HepG2 (cell line): ENCODE measurements around the gene ASXL1. TPM values are rescaled to one million over a fixed set of nuclear protein-coding genes. Genes with fewer than 3 reads are reported as not detected.

Experiments
- ATF4 ChIP-seq, 2 experiments: fragments of 450-650 bp in 1 of 2; sonication (generic) in 1 of 2; formaldehyde crosslinking; IDR thresholded peaks; 2 replicates each; pipeline versions ENCODE4 v1.5.0 to v1.8.0; 2020 to 2022; ENCODE audit warnings: mild to moderate bottlenecking in 1 of 2, missing genetic modification reagents in 1 of 2
- HDAC6 ChIP-seq: fragments of 200-600 bp; sonication (generic); IDR thresholded peaks from 2 replicates; pipeline ENCODE4 v1.7.0; 2017; ENCODE audit warnings: mild to moderate bottlenecking, antibody characterized with exemption, low read length, low read depth
- HIVEP1 ChIP-seq: sonication (generic); formaldehyde crosslinking; IDR thresholded peaks from 2 replicates; pipeline ENCODE4 v1.4.0; 2020; ENCODE audit warnings: mild to moderate bottlenecking, missing genetic modification reagents
- IKZF1 ChIP-seq: fragments of 450-650 bp; IDR thresholded peaks from 2 replicates; pipeline ENCODE4 v1.7.1; 2016
- JUND ChIP-seq: sonication (generic); formaldehyde crosslinking; IDR thresholded peaks from 2 replicates; pipeline ENCODE4 v1.8.0; 2022; ENCODE audit warnings: mild to moderate bottlenecking, missing genetic modification reagents
- KLF15 ChIP-seq: sonication (generic); formaldehyde crosslinking; IDR thresholded peaks from 2 replicates; pipeline ENCODE4 v1.8.1; 2023; ENCODE audit warnings: borderline replicate concordance, mild to moderate bottlenecking, inconsistent platforms, missing genetic modification reagents, mixed read lengths
- MATR3 ChIP-seq: sonication (generic); formaldehyde crosslinking; IDR thresholded peaks from 2 replicates; pipeline ENCODE4 v1.4.0; 2020; ENCODE audit warnings: missing genetic modification reagents
- MXD4 ChIP-seq: IDR thresholded peaks from 2 replicates; pipeline ENCODE4 v1.6.1; 2016; ENCODE audit warnings: mild to moderate bottlenecking, missing biosample characterization, missing genetic modification reagents
- NCOA5 ChIP-seq: sonication (generic); formaldehyde crosslinking; IDR thresholded peaks from 2 replicates; pipeline ENCODE4 v1.4.0; 2020; ENCODE audit warnings: missing genetic modification reagents
- NFE2L1 ChIP-seq: sonication (generic); formaldehyde crosslinking; IDR thresholded peaks from 2 replicates; pipeline ENCODE4 v1.4.0; 2020; ENCODE audit warnings: missing genetic modification reagents, mild to moderate bottlenecking, borderline replicate concordance
- PLRG1 ChIP-seq: fragments of 450-650 bp; conservative IDR thresholded peaks from 2 replicates; pipeline ENCODE4 v1.6.1; 2016
- POLR2G ChIP-seq: fragments of 200-400 bp; formaldehyde crosslinking; IDR thresholded peaks from 2 replicates; pipeline ENCODE4 v1.6.1; 2018; ENCODE audit warnings: mild to moderate bottlenecking, low read depth, low read length, moderate library complexity
- RBM22 ChIP-seq: fragments of 200-400 bp; formaldehyde crosslinking; optimal IDR thresholded peaks from 2 replicates; pipeline ENCODE3; 2017; ENCODE audit warnings: mild to moderate bottlenecking, low read length, moderate library complexity
- REXO4 ChIP-seq: sonication (generic); formaldehyde crosslinking; IDR thresholded peaks from 2 replicates; pipeline ENCODE4 v1.8.0; 2022; ENCODE audit warnings: missing genetic modification reagents, mild to moderate bottlenecking, borderline replicate concordance
- SPEN ChIP-seq: sonication (generic); formaldehyde crosslinking; IDR thresholded peaks from 2 replicates; pipeline ENCODE4 v1.5.1; 2020; ENCODE audit warnings: low read depth, mild to moderate bottlenecking, missing genetic modification reagents
- SRSF9 ChIP-seq: fragments of 200-400 bp; formaldehyde crosslinking; IDR thresholded peaks from 2 replicates; pipeline ENCODE4 v1.6.1; 2018; ENCODE audit warnings: borderline replicate concordance, mild to moderate bottlenecking, low read depth, low read length; ENCODE audit not compliant: insufficient read depth, poor library complexity, severe bottlenecking
- STAG1 ChIP-seq: sonication (generic); formaldehyde crosslinking; IDR thresholded peaks from 2 replicates; pipeline ENCODE4 v1.4.0; 2020; ENCODE audit warnings: missing genetic modification reagents
- TFAP4 ChIP-seq: sonication (generic); IDR thresholded peaks from 2 replicates; pipeline ENCODE4 v1.6.1; 2016; ENCODE audit warnings: low read depth, borderline replicate concordance
- XBP1 ChIP-seq: sonication (generic); formaldehyde crosslinking; IDR thresholded peaks from 2 replicates; pipeline ENCODE4 v1.5.0; 2020; ENCODE audit warnings: missing genetic modification reagents
- ZBTB10 ChIP-seq: sonication (generic); formaldehyde crosslinking; IDR thresholded peaks from 2 replicates; pipeline ENCODE4 v1.4.0; 2020; ENCODE audit warnings: missing genetic modification reagents, borderline replicate concordance
- ZZZ3 ChIP-seq: sonication (generic); formaldehyde crosslinking; IDR thresholded peaks from 2 replicates; pipeline ENCODE4 v1.4.0; 2020; ENCODE audit warnings: missing genetic modification reagents, mild to moderate bottlenecking, borderline replicate concordance
- polyA plus RNA-seq, 8 experiments: library from polyadenylated mRNA; depleted of rRNA in 3 of 8; stranded (reverse) in 7 of 8; unstranded in 1 of 8; fragments of >200 nt; fragmentation: Illumina TruSeq in 4 of 8; extraction: Trizol in 4 of 8; gene quantifications; 2 replicates each; pipeline versions ENCODE4 v1.2.1 to v1.2.3, GENCODE V29; 2011 to 2016; ENCODE audit warnings: low read depth in 4 of 8, missing spikeins in 1 of 8, mixed read lengths in 1 of 8; ENCODE audit not compliant: insufficient read depth in 1 of 8
- total RNA-seq, 5 experiments: library from RNA; depleted of rRNA; stranded (reverse); fragments of >200 nt; fragmentation: Illumina TruSeq; extraction: Trizol; gene quantifications; 2 replicates each; pipeline ENCODE4 v1.2.3, GENCODE V29; 2016; ENCODE audit warnings: low read depth in 1 of 5

ASXL1 gene
- total and polyA plus RNA-seq, 2 of the 13 experiments (the other 11 are each of a cell fraction or from before 2014, with no cell fraction given), result 62.1 to 74.8 TPM

GRCh38 chr20:32448306-32449056 lies 90.3 kb downstream of the ASXL1 start (continued):
- TF ChIP-seq SRSF9, result no peak
- TF ChIP-seq RBM22, result peak; percentile 88
- TF ChIP-seq KLF15 (CRISPR knock-in tag), result no peak
- no peak for TF ChIP-seq HDAC6
- TF ChIP-seq ATF4 (CRISPR knock-in tag; IDR thresholded peaks at IDR 0.05), result no peak
- no peak for TF ChIP-seq NCOA5
- TF ChIP-seq STAG1 (CRISPR knock-in tag), result no peak
- TF ChIP-seq PLRG1, result no peak
- TF ChIP-seq REXO4 (CRISPR knock-in tag), result no peak
- TF ChIP-seq TFAP4, result no peak
- no peak for TF ChIP-seq ZBTB10
- no peak for TF ChIP-seq MXD4 (CRISPR knock-in tag)
- no peak for TF ChIP-seq IKZF1
- no peak for TF ChIP-seq JUND
- TF ChIP-seq XBP1 (CRISPR knock-in tag), result no peak
- no peak for TF ChIP-seq SPEN (CRISPR knock-in tag)
- 0 out of 2 replicates have a peak, but pooled peaks have one; percentile 32 for TF ChIP-seq HIVEP1 (CRISPR knock-in tag)
- peak; percentile 33; the same call in 1 of the 2 replicates for TF ChIP-seq POLR2G
- TF ChIP-seq ZZZ3 (CRISPR knock-in tag), result no peak
- no peak for TF ChIP-seq NFE2L1
- no peak for TF ChIP-seq MATR3 (CRISPR knock-in tag)
